Hematopoietic multipotent progenitor cell treated with erythropoietin and hydrocortisone succinate and interleukin-3 and kit ligand, for 6 days (in vitro differentiated cells): ENCODE results near the gene ZBTB5.
"Not testable (repeated sequence)": the region's sequence is repeated elsewhere in the genome, so short reads cannot be mapped to it uniquely, and the experiment has no call there.

Experiments
- DNase-seq: peaks from one replicate; pipeline ENCODE4 v3.0.0-alpha.2; 2015

ZBTB5 gene

GRCh38 chr9:37465249-37466036, at the start of gene ZBTB5:
TSS of gene ZBTB5 (minus strand) at chr9:37465450. CDS start at chr9:37442551, 22,899 bp downstream.
- DNase-seq = peak; percentile 100

GRCh38 chr9:37514999-37515398, 49.7 kb upstream of the ZBTB5 start:
- no peak for DNase-seq

GRCh38 chr9:37514415-37514814, 49.2 kb upstream of the ZBTB5 start:
- not testable (repeated sequence) for DNase-seq

- no peak for DNase-seq
Observed at GRCh38 chr9:37512437-37512836, 47.2 kb upstream of the ZBTB5 start.

- DNase-seq = peak; percentile 47
Observed at GRCh38 chr9:37511016-37512010, 46.1 kb upstream of the ZBTB5 start.

- not testable (repeated sequence) for DNase-seq
Observed at GRCh38 chr9:37510053-37510452, 44.8 kb upstream of the ZBTB5 start.

- no peak for DNase-seq
Observed at GRCh38 chr9:37509536-37509935, 44.3 kb upstream of the ZBTB5 start.

GRCh38 chr9:37508834-37509206, 43.6 kb upstream of the ZBTB5 start:
- DNase-seq = peak; percentile 19

GRCh38 chr9:37508135-37508833, 43.0 kb upstream of the ZBTB5 start:
- DNase-seq = no peak

GRCh38 chr9:37507566-37508134, 42.4 kb upstream of the ZBTB5 start:
- DNase-seq = no peak

- no peak for DNase-seq
Observed at GRCh38 chr9:37504605-37505004, 39.4 kb upstream of the ZBTB5 start.

GRCh38 chr9:37503736-37504135, 38.5 kb upstream of the ZBTB5 start:
- DNase-seq = peak; percentile 22

GRCh38 chr9:37501957-37502596, 36.8 kb upstream of the ZBTB5 start:
- DNase-seq = no peak

GRCh38 chr9:37499297-37499696, 34.0 kb upstream of the ZBTB5 start:
- DNase-seq = no peak

GRCh38 chr9:37498457-37498856, 33.2 kb upstream of the ZBTB5 start:
- no peak for DNase-seq

GRCh38 chr9:37497320-37497719, 32.1 kb upstream of the ZBTB5 start:
- DNase-seq = no peak

GRCh38 chr9:37496020-37496419, 30.8 kb upstream of the ZBTB5 start:
- no peak for DNase-seq

GRCh38 chr9:37495571-37495970, 30.3 kb upstream of the ZBTB5 start:
- no peak for DNase-seq

GRCh38 chr9:37491939-37492338, 26.7 kb upstream of the ZBTB5 start:
- DNase-seq = no peak

- DNase-seq = peak; percentile 33
Observed at GRCh38 chr9:37486616-37487548, 21.6 kb upstream of the ZBTB5 start.

GRCh38 chr9:37486256-37486615, 21.0 kb upstream of the ZBTB5 start:
- no peak for DNase-seq
